ENCODE data around the gene DIPK1C.

The DIPK1C gene

DNA sequence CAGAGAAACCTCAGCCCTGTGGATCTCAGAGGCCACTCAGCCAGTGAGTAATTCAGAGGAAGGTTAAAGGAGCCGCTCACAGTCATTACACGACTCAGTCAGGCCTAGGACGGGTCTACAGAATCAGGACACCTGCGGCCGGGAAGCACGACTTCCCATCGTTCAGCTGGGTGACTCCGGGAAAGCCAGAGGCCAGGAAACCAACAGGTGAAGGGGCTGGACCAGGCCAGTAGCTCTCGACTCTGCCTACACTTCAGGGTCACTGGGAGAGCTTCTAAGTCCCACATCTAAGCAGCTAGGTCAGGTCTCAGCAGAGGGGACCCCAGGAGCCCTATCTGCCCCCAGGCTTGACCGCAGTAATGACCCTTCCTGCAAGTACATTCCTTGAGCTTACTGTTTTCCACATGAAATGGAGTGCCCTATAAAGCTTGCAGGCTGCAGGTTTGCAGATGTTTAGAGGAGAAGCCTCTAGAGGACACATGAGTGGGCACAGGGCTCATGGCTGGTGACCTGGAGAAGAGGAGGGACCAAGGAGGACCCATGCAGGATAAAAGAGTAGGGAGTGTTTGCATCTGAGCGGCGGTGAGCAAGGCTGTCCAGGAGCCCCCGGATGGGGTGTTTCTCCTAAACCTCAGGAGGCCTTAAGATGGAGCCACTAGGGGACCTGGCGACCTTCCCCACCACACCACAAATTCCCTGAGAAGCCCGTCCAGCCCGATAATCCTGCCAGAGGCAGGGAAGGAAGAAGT lies 9.5 kb downstream of the DIPK1C start:
- DNase-seq: no peak

DNA sequence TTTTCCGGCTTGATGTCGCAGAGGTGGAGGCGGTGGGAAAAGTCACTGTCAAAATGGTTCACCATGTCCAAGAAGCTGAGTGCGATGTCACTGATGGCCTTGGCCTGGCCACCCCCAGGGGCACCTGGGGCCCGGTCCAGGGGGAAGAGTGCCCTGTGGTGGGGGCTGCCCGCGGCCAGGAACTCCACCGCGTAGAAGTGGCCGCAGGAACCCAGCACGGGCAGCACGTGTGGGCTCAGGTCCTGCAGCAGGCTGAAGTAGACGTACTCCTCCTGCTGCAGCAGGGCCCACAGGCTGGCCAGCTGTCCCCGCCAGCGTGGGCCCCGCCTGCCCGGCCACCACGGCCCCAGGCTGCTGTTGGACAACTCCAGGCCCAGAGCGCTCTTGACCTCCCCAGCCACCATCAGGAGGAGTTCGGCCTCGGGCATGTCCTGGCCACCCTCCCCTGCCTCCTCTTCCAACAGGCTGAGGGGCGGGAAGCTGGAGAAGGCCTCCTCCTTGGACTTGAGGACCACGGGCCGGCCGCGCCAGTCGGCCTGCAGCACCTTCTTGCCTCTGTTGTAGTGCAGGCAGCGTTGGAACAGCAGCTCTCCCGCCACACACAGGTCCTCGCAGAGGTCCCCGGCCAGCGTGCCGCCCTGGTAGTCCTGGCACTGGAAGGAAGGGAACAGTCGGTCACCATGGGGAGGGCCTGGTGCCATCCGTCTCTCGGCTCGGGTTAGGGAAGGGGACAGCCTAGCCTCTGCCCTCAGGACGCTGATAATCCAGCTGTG lies 10.3 kb downstream of the DIPK1C start:
- DNase-seq: no peak

- no peak for DNase-seq
These were observed 10.9 kb downstream of the DIPK1C start for GRCh38 chr18:74446178-74446577.

DNA sequence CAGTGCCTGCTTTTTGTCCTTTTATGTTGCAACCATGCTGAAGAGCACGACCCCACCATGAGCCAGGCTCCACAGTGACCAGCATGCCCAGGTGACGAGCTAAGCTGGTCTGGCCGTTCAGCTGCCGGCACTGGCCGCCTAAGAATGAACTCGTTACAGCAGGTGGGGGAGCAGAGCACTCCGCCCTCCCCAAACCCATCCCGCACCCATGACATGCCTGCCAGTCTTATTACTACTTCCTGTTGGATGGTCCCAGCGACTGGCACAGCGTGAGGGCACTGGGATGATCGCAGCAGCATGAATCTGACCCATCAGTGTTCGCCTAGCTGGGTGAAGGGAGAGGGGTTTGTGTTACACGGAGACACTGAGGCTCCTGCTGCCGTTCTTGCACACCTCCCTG lies 11.5 kb downstream of the DIPK1C start:
- no peak for DNase-seq

DNA sequence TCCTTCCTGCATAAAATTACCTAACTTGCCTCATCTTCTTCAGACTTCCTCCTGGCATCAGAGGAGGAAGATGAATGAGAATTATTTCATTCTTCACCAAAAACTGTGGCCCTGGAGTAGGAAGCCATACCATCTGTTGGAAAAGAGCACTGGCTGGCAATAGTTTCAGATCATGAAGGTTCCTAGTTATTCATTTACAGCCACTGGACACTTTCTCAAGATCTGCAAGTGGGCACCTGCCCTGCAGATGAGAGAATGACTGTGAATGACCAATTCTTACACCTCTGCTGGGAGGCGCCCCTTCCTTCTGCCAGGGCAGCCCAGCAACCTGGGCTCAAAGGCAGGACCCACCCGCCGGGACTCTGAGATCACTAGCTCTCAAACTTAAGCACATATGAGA lies 13.0 kb downstream of the DIPK1C start:
- no peak for DNase-seq

DNA sequence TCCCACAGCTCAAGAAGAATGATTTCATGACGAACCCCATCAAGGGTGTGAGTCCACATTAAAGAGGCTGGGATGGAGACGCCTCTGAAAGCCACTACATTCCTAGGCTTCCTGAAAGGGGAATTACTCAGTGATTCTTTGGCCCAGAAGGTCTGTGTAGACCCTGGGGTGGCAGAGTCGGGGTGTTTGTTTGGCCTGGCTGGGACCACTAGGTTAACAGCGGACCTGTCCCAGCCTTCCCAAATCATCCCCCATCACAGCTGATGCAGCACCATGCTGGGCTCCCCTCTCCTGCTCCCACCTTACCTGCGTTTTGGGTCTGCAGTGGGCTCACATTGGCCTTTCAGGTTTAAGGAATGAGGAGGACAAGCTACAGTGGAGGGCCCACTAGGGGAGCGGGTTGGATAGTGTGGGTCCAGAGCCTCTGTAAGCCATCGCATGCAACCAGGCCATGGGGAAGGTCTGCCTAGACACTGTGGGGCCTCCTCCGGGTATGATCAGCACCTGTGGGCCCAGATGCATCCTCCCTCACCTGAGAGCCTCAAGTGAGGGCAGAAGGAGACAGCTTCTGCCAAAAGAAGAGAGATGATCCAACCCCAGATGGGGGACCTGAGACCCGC lies 16.2 kb downstream of the DIPK1C start:
- DNase-seq: no peak

GRCh38 chr18:74438091-74438490 lies 19.0 kb downstream of the DIPK1C start:
- DNase-seq: no peak

DNA sequence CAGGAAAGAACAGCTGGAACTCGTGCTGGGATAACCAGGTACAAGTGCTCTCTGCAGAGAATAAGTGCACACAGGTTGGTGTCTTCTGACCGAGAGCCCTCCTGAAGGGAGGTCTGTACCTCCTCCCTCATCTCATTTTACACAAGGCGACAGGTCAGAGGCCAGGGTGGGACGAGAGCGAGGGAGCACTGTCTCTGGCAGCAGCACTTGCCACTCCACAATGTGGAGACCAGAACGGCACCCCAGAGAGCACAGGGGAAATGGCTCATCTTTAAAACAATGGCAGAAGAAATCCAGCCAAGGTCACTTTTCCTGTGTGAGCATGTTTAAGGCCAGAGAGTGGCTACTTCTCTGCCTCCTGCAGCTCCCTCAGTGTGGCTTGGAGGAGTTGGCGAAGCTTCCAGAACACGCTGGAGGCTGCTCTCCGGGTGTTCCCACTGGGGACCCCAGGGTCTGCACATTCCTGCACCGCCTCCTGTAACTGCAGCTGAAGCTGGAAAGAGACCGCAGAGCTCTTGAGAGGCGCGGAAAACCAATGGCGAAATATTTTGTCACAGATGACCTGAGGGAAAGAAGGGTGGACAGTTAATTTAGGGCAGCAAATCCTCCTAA lies 20.8 kb downstream of the DIPK1C start:
- no peak for DNase-seq

GRCh38 chr18:74435740-74436139 lies 21.4 kb downstream of the DIPK1C start:
- DNase-seq: no peak

GRCh38 chr18:74434466-74434865 lies 22.6 kb downstream of the DIPK1C start:
- no peak for DNase-seq

- no peak for DNase-seq
These were observed 26.1 kb downstream of the DIPK1C start for GRCh38 chr18:74430806-74431571.

- no peak for DNase-seq
These were observed 26.9 kb downstream of the DIPK1C start for GRCh38 chr18:74430231-74430630.

DNA sequence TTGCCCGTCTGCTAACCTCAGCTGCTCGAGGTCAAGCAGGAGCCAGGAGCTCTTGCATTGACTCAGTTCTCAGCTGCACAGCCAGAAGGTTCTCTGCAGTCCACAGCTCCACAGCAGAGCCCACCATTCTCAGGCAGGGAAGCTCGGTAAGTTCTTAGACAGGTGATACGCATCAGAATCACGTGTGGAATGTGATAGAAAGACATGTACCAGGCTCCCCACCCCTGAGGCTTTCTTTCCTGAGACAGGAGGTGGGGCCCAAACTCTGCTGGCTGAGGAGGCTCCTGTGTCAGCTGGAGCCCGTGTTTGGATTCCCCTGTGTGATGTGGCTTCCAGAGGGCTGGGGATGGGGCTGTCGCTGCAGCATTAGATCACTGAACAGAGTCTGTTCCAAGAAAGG lies 28.0 kb downstream of the DIPK1C start:
- DNase-seq: no peak

DNA sequence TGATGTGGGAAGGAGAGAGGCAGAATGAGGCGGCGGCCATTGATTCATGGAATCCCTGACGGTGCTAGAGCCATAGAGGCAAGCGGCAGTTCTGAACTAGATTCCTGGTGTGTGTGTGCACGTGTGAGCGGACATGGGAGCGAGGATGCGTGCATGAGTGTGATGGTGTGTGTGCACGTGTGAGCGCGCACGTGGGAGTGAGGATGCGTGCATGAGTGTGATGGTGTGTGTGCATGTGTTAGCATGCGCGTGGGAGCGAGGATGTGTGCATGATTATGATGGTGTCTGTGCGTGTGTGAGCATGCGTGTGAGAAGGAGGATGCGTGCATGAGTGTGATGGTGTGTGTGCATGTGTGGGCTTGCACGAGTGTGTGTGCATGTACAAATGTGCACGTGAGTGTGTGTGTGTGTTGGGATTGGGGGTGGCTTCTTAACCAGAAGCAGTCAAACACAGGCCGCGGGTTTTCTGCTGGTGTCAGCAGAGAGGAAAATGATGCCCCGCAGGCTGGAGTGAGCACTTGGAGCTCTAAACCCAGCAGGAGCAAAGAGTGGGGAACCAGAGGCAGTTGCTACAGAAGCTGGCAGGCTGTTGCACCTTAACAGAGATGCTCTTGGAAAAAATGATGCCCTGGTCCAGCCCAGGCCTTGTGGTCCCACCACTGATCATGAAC lies 29.5 kb downstream of the DIPK1C start:
- no peak for DNase-seq

GRCh38 chr18:74425876-74426275 lies 31.2 kb downstream of the DIPK1C start:
- DNase-seq: no peak

- no peak for DNase-seq
These were observed 31.9 kb downstream of the DIPK1C start for GRCh38 chr18:74425161-74425560.

DNA sequence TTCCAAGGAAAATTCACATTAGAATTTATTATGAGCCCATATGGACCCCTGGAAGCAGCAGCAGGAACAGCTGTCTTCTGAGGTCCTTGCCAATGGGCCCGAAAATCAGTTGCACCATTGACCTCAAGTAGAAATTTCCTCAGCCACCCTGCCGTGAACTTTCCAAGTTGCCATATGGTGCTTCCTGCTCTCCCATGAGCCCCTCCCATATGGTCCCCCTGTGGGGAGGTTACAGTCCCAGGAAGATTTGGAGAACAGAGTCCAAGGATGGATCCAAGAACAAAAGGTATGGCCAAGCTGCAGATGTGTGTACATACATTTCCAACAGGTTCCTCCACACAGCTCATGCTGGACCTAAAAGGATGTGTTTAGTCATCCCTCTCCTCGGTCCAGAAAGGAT lies 34.6 kb downstream of the DIPK1C start:
- DNase-seq: no peak

- DNase-seq: no peak
These were observed 36.2 kb downstream of the DIPK1C start for GRCh38 chr18:74420926-74421325.

DNA sequence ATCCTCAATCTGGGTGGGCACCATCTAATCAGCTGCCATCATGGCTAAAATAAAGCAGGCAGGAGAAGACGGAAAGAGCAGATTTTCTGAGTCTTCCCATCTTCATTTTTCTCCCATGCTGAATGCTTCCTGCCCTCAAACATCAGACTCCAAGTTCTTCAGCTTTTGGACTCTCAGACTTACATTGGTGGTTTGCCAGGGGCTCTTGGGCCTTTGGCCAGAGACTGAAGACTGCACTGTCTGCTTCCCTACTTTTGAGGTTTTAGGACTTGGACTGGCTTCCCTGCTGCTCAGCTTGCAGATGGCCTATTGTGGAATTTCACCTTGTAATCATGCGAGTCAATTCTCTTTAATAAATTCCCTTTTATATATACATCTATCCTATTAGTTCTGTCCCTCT lies 36.6 kb downstream of the DIPK1C start:
- DNase-seq: no peak

DNA sequence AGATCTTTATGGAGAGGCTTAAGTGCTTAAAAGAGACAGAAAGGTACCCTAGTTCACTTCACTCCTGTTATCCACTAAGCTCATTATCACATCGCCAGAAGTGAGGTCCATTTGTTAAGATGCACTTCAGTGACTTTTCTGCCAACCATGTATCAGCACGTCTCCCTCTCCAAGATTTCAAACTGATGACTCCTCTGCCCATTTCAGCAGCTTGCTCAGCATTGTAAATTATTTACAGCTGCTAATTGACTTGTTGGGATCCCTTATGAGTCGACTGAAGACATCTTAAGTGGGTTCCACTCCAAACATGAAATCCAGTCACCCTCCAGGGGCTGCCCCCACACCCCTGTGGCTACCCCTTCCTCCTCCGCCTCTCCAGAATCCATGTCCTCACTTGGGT lies 37.3 kb downstream of the DIPK1C start:
- DNase-seq: no peak

GRCh38 chr18:74418023-74418422 lies 39.1 kb downstream of the DIPK1C start:
- no peak for DNase-seq

DNA sequence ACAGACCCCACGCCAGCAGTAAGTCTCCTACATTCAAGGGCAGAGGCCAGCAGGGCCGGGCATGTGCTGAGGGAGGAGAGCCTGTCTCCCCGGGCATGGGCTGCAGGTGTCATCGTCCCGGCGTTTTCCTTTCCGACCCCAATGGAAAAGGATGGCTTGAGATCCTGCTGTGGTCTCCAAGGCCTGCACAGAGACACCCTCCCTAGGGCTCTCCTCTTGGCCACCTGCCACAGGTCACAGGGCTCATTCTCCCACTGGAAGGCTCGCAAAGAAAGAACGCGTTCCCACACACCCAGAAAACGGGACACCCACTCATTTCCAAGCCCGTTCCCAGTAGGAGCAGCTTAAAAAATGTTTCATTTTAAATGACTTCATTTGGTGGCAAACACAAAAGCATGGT lies 41.0 kb downstream of the DIPK1C start:
- DNase-seq: no peak
